ENCODE results near the gene RCAN1. TPM values are rescaled to one million over a fixed set of nuclear protein-coding genes. Genes with fewer than 3 reads are reported as not detected.

RCAN1 gene
- total RNA-seq, 2 experiments from 2014 or later = 6.8 to 8.9 TPM

GRCh38 chr21:34536820-34537219, 78.1 kb downstream of the RCAN1 start:
- CTCF ChIA-PET (ENCODE audit: unreplicated experiment) = no interaction called here

GRCh38 chr21:34536311-34536710, 78.6 kb downstream of the RCAN1 start:
- no peak overlapping the region for H2AFZ ChIP-seq (ENCODE audit: low read length)
- H3K79me2 ChIP-seq (ENCODE audit: insufficient read depth, low read depth, low read length) = no peaks in the 10 kb centered on the region
- no peaks in the 10 kb centered on the region for H3K4me1 ChIP-seq (ENCODE audit: insufficient read depth, low read length, poor library complexity, severe bottlenecking)
- CTCF ChIA-PET (ENCODE audit: unreplicated experiment) = no interaction called here
- no peaks in the 10 kb centered on the region for H3K36me3 ChIP-seq (ENCODE audit: insufficient read depth, low read length)
- H3K4me3 ChIP-seq (ENCODE audit: low read depth, low read length, poor library complexity, severe bottlenecking) = no peak overlapping the region
- no peak for DNase-seq (ENCODE audit: low spot score)
- BruUV-seq (replicated peaks) = no TSS peak
- TF ChIP-seq CTCF (conservative IDR thresholded peaks at IDR 0.05; ENCODE audit: low read length) = no peak
- no peak for TF ChIP-seq EZH2phosphoT487 (IDR thresholded peaks at IDR 0.05; ENCODE audit: borderline replicate concordance, low read depth, low read length)
- H3K9me2 ChIP-seq (ENCODE audit: insufficient read depth, low read length) = no peaks in the 10 kb centered on the region
- H3K4me2 ChIP-seq (ENCODE audit: low read length) = no peak overlapping the region
- intact Hi-C loops (cut with micrococcal nuclease; ENCODE audit: unreplicated experiment) = no loop called here
- POLR2A ChIA-PET = no interaction called here
- no peak overlapping the region for H3K27ac ChIP-seq (ENCODE audit: low read depth, low read length, poor library complexity, severe bottlenecking)
- H4K20me1 ChIP-seq (ENCODE audit: insufficient read depth, low read length) = no peaks in the 10 kb centered on the region
- H3K9me3 ChIP-seq (ENCODE audit: low read length) = no peaks in the 10 kb centered on the region

More at GRCh38 chr21:34536820-34537219, 78.1 kb downstream of the RCAN1 start:
- no peak overlapping the region for H3K4me2 ChIP-seq (ENCODE audit: low read length)
- H3K9me3 ChIP-seq (ENCODE audit: low read length) = no peaks in the 10 kb centered on the region
- H3K9me2 ChIP-seq (ENCODE audit: insufficient read depth, low read length) = no peaks in the 10 kb centered on the region
- no peaks in the 10 kb centered on the region for H4K20me1 ChIP-seq (ENCODE audit: insufficient read depth, low read length)
- POLR2A ChIA-PET = no interaction called here
- BruUV-seq (replicated peaks) = no TSS peak
- H3K4me1 ChIP-seq (ENCODE audit: insufficient read depth, low read length, poor library complexity, severe bottlenecking) = no peaks in the 10 kb centered on the region
- H3K27ac ChIP-seq (ENCODE audit: low read depth, low read length, poor library complexity, severe bottlenecking) = no peak overlapping the region
- H2AFZ ChIP-seq (ENCODE audit: low read length) = no peak overlapping the region
- H3K79me2 ChIP-seq (ENCODE audit: insufficient read depth, low read depth, low read length) = no peaks in the 10 kb centered on the region
- intact Hi-C loops (cut with micrococcal nuclease; ENCODE audit: unreplicated experiment) = no loop called here
- H3K36me3 ChIP-seq (ENCODE audit: insufficient read depth, low read length) = no peaks in the 10 kb centered on the region
- TF ChIP-seq CTCF (conservative IDR thresholded peaks at IDR 0.05; ENCODE audit: low read length) (no peak), EZH2phosphoT487 (IDR thresholded peaks at IDR 0.05; ENCODE audit: borderline replicate concordance, low read depth, low read length) (no peak)
- no peak for DNase-seq (ENCODE audit: low spot score)
- no peak overlapping the region for H3K4me3 ChIP-seq (ENCODE audit: low read depth, low read length, poor library complexity, severe bottlenecking)

GRCh38 chr21:34535886-34536285, 79.0 kb downstream of the RCAN1 start:
- Histone ChIP-seq H4K20me1 (ENCODE audit: insufficient read depth, low read length) (no peaks in the 10 kb centered on the region), H3K4me1 (ENCODE audit: insufficient read depth, low read length, poor library complexity, severe bottlenecking) (no peaks in the 10 kb centered on the region), H3K4me2 (ENCODE audit: low read length) (no peak overlapping the region), H3K79me2 (ENCODE audit: insufficient read depth, low read depth, low read length) (no peaks in the 10 kb centered on the region), H2AFZ (ENCODE audit: low read length) (no peak overlapping the region), H3K9me3 (ENCODE audit: low read length) (no peaks in the 10 kb centered on the region), H3K36me3 (ENCODE audit: insufficient read depth, low read length) (no peaks in the 10 kb centered on the region), H3K9me2 (ENCODE audit: insufficient read depth, low read length) (no peaks in the 10 kb centered on the region), H3K4me3 (ENCODE audit: low read depth, low read length, poor library complexity, severe bottlenecking) (no peak overlapping the region), H3K27ac (ENCODE audit: low read depth, low read length, poor library complexity, severe bottlenecking) (no peak overlapping the region)
- ChIA-PET POLR2A (no interaction called here), CTCF (ENCODE audit: unreplicated experiment) (no interaction called here)
- DNase-seq (ENCODE audit: low spot score) = no peak
- TF ChIP-seq EZH2phosphoT487 (IDR thresholded peaks at IDR 0.05; ENCODE audit: borderline replicate concordance, low read depth, low read length) (no peak), CTCF (conservative IDR thresholded peaks at IDR 0.05; ENCODE audit: low read length) (no peak)
- no TSS peak for BruUV-seq (replicated peaks)
- intact Hi-C loops (cut with micrococcal nuclease; ENCODE audit: unreplicated experiment) = no loop called here

All from OCI-LY7 (cell line).